Prostate gland (tissue), 2 donors: ENCODE results near the gene SLC22A16.

Experiments
- CTCF ChIP-seq, 4 experiments: fragments of 200-600 bp in 2 of 4; fragments of 450-650 bp in 2 of 4; sonication (generic) in 2 of 4; IDR thresholded peaks; 1 replicate in 3 of 4; 2 replicates in 1 of 4; pipeline ENCODE4 v1.5.1; 2016 to 2019; ENCODE audit warnings: antibody characterized with exemption in 4 of 4, mild to moderate bottlenecking in 2 of 4, moderate library complexity in 2 of 4
- POLR2A ChIP-seq: fragments of 450-650 bp; IDR thresholded peaks from one replicate; pipeline ENCODE4 v1.6.1; 2016; ENCODE audit warnings: antibody characterized with exemption, mild to moderate bottlenecking
- POLR2AphosphoS5 ChIP-seq: sonication (generic); formaldehyde crosslinking; IDR thresholded peaks from one replicate; pipeline ENCODE4 v1.6.1; 2017; ENCODE audit warnings: antibody characterized with exemption

- TF ChIP-seq CTCF (IDR thresholded peaks at IDR 0.05), result no peak
- no peak for TF ChIP-seq POLR2A
- TF ChIP-seq POLR2AphosphoS5, result no peak
Measured at GRCh38 chr6:110514818-110515217, 38.4 kb upstream of the SLC22A16 start.
